GM21528 (cell line): Measurements from ENCODE around the gene SLC27A5.
A peak's percentile ranks its signal among the peaks of the same experiment; 100 is the strongest.

Experiments used
- ATAC-seq: cut with Tn5 transposase; IDR thresholded peaks from one replicate; pipeline ENCODE4 v1.9.1; 2021; ENCODE audit warnings: mild to moderate bottlenecking, moderate library complexity; ENCODE audit not compliant: unreplicated experiment, low FRiP score

Gene SLC27A5, protein sequence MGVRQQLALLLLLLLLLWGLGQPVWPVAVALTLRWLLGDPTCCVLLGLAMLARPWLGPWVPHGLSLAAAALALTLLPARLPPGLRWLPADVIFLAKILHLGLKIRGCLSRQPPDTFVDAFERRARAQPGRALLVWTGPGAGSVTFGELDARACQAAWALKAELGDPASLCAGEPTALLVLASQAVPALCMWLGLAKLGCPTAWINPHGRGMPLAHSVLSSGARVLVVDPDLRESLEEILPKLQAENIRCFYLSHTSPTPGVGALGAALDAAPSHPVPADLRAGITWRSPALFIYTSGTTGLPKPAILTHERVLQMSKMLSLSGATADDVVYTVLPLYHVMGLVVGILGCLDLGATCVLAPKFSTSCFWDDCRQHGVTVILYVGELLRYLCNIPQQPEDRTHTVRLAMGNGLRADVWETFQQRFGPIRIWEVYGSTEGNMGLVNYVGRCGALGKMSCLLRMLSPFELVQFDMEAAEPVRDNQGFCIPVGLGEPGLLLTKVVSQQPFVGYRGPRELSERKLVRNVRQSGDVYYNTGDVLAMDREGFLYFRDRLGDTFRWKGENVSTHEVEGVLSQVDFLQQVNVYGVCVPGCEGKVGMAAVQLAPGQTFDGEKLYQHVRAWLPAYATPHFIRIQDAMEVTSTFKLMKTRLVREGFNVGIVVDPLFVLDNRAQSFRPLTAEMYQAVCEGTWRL

DNA sequence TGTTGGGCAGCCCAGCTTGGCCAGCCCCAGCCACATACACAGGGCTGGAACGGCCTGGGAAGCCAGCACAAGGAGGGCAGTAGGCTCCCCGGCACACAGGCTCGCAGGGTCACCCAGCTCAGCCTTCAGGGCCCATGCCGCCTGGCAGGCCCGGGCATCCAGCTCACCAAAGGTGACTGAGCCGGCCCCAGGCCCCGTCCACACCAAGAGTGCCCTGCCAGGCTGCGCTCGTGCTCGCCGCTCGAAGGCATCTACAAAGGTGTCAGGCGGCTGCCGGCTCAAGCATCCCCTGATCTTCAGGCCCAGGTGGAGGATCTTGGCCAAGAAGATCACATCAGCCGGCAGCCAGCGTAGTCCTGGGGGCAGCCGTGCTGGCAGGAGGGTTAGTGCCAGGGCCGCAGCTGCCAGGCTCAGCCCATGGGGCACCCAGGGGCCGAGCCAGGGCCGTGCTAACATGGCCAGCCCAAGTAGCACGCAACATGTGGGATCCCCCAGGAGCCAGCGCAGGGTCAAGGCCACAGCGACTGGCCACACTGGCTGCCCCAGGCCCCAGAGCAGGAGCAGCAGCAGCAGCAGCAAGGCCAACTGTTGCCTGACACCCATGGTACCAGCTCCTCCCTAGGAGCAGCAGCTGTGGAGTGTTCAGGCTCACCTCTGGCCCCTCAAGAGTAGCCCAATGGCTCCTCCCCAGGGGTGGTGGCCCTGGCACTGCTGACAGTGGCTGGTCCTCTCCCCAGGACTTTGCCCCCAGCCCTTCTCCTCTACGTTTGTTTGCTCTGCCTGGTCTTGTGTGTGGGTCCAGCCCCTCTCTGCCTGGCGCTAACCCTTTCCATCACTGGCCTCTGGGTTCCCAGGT lies at the start of gene SLC27A5:
Gene SLC27A5, minus strand, starts transcription at position 640 of the 856 bp plus-strand sequence. Its CDS starts 37 bp downstream, at position 603.
- no peak for ATAC-seq

DNA sequence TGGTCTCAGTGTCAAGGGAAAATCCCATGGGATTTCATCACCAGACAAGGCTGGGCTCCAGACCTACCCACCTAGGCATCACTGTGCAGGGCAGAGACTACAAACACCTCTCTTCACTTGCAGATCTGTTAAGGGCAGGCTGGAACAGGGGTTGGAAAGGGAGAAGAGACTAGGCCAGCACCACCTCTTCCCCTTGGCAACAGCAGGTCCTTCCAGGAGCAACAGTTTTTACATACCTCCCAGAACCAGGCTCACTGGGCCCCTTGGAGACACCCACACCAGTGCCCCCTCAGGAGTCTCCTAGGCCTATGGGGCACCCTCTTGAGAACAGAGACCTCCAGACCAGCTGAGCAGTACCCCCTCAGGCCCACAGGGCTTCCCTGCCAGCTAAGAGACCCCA lies 49.1 kb upstream of the SLC27A5 start:
- ATAC-seq: no peak

DNA sequence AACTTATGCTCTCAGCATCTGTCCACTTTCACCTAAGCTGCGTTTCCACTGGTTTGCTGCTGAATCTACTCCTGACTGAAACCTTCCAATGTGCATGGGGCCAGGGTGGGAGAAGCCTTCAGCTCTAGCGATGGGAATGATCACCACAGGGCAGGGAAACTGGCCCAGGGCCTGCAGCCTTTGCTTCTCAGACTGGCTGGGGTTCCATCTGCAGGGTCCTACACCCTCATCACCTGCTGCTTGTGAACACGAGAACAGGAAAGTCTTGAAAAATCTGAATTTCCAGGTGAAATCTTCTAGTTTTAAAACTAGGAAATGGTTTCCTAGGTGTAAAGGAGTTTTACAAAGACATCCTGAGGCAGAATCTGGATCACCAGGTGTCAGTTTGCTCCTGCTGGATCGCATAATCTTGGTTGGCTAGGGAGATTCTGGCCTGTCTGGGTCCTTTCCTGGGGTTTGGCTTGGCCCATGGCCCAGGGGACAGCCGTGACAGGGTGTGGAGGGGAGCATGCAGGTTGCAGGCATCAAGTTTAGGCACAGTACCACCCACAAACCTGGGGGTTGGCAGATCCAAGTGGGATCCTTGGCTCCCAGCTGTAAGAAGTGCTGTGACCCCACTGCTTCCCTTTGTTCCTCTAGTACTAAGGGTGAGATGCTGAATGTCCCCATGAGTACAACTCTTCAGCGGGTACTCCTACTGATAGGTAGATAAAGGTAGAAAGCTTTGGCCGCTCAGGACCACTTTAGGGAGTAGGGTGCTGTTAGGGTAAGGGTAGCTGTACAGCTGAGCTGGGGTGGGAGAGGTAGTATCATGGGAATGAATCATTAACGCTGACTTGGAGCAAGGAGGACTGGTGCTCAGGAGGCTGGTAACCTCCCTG lies 48.5 kb upstream of the SLC27A5 start:
- ATAC-seq: no peak

DNA sequence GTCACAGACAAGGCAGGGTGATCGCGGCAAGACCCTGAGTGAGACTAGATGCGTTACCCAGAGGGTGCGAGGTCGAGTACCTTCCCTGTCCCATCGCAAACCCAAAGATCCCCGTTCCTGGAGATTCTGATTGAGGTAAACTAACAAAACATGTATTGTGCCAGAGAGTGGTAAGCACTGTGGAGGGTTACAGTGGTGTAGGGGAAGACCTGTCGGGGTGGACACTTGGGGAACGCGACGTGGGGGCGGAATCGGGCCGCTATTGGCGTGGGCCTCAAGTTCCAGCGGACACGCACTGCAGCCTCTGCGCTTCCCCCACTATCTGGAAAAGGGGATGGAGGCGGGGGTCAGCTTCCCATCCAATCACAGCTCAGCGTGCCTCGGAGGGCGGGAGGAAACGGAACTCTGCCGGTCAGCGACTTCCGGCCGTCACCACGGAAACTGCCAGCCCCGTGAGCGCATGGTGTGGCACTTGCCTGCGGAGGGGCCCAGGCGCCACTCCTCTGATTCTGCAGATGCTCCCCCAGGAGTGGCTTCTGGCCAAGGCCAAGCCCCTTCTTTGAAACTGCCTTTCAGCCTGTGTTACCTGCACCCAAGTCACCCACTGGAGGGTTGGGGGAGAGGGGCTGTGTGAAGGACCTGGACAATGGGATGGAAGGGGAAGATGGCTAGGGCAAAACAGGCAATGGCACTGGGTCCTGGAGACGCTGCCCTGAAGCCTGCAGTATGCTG lies 47.6 kb upstream of the SLC27A5 start:
- ATAC-seq: no peak

DNA sequence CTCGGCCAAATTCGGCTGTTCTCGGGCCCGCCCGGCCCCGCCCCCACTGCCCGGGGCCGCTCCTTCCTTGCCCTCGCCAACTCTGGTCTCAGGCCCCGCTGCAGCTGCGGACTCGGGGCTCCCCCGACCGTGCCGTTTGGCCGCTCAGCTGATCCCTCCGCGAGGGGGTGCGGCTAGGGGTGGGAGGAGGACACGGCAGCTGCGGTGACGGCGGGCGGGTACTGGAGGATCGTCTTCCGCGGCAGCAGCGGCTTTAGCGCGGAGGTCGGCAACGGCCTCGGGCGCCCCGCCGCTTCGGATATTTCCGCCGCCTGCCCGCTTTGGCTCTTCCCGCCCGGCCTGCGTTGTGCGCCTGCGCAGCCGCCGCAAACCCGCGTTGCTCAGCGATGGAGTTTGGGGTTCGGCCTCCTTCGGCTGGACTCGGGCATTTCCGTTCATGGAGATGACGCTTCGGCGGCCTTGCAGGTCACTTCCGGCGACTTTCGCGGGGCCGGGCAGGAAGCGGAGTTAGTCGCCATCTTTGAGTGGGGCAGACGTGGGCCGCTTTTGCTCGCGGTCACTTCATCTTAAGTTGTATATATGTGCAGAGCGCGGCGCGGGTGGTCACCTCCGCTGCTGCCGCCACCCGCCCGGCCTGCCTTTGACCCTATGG lies 47.0 kb upstream of the SLC27A5 start:
- peak; percentile 55 for ATAC-seq

DNA sequence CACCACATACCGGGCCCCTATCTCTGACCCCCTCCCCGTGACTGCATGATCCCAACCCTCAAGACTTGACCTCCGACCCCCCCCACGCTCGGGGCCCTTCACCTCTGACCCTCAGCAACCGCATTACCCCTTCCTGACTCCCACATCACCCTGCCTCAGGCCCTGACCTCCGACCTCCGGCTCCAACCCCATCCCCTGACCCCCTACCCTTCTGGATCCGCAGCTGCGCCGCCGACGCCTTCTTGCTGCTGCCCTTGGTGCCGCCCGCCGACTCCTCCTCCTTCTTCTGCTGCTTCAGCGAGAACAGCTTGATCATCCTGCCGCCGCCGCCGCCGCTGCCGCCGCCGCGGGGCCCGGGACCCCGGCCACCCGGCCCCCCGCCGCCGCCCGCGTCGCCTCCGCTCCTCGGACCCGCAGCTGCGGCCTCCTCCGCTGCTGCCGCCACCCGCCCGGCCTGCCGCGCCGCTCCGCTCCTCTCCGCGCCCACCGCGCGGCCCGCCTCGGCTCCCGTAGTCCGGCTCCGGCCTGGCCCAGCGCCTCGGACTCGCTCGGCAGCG lies 46.4 kb upstream of the SLC27A5 start, which contains the start of gene UBE2M:
Gene UBE2M, minus strand, starts transcription at position 546 of the 557 bp plus-strand sequence. Its CDS starts 230 bp downstream, at position 316.
- peak; percentile 4 for ATAC-seq

DNA sequence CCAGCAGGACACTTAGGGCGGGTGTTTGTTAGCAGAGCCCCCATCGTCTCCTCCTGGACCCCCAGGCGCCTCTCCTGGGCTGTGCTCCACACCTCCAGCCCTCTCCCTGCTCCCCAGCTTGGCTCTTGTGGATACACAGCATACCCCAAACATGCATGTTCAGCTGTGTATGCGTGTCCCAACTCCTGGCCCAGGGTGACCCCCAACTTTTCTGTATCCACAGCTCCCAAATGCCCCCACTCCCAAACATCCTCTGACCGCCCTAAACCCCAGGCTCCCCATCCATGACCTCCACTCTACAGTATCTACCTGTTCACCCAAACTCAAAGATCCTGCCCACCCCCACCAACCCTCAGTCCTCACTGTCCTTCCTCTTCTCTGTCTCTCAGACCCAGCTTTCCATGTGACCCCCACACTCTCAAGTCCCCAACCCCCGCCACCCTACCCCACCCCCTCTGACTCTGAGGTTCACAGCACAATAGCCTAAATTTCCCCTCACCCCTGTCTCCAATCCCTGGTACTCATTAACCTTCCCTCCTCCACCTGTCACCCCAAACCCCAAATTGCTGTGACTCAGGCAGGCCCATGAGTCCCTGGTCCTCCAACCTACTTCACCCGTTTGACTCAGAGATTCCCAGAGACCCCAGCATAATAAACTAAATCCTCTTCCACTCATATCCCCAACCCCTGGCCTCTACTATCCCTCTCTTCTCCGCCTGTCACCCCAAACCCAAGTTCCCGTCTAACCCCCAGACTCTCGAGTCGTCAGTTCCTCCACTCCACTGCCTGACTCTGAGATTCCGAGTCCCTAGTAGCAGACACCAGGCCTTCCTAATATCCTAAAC lies 45.7 kb upstream of the SLC27A5 start:
- ATAC-seq: no peak

DNA sequence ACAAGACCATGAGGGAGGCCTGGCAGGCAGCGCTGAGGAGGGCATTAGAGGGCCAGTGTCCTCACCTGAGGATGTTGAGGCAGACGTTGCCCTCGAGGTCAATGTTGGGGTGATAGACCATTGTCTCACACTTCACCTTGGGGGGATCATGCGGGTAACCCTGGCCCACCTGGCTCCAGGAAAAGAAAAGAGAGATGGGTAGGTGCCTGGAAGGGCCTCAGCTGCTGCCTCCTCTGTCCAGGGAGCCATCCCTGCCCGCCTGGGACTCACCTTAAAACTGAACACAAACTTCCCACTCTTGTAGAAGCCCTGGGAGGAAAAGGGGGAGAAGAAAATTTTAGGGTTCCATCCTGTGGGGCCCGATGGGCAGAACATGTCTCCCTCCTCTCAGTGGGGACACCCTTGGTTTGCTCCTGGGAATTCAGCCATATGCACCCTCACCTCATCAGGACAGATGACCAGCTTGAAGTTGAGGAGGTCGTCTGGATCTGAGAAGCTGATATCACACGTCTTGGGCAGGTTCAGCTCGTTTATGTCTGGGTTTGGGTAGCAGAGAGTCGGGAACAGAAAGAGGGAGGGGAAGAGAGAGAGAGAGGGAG lies 44.9 kb upstream of the SLC27A5 start:
- no peak for ATAC-seq

DNA sequence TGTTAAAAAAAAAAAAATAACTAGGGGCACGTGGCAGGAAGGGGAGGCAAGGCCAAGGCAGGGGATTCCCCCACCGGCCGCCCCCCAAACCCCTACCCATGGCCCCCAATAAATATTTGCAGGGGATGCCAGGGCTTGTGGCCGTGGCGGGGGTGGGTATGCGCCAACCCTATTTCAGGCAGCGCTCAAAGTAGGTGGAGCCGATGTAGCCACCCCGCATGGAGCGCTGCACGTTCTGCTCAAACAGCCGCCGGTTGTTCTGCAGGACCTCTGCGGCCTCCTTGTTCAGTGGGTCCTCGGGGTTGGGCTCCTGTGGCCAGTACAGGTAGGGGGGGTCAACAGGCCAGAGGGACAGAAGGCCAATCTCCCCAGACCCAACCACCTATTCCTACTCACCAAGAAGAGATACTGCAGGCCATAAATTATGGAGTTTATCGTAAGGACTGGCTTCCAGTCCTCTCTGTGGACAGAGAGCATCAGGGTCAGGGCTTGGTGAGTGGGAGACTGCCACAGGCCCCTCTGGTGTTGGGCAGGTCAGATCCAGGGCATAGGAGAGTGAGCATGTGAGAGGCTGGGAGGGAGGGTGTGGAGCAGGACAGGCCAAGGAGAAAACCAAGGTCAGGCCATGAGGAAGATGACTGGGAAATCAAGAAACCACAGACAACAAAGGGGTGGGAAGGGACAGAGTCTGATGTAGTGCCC lies 44.3 kb upstream of the SLC27A5 start:
- ATAC-seq: no peak

DNA sequence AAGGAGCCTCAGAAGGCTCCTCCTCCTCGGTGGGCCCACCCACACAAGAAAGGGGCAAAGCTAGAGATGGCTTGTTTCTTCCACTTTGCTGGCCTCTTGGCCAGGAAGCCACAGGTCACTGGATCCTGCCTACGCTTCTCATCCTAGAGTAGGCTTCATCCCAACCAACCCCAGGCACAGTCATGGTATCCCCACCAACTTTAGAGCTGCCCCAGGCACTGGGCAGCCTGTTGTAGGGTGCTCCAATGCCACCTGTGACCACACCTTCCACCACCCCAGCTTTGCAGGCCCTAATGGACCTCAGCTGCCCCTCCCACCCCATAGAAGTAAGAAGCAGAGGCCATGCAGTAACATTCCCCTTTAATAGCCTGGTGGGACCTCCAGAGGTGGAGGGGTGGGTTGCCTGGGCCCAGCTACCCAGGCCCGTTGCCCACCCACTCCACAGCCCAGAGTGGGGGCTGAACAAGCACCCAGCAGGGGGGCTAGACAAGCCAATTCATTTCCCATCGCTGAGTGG lies 43.6 kb upstream of the SLC27A5 start:
- no peak for ATAC-seq

DNA sequence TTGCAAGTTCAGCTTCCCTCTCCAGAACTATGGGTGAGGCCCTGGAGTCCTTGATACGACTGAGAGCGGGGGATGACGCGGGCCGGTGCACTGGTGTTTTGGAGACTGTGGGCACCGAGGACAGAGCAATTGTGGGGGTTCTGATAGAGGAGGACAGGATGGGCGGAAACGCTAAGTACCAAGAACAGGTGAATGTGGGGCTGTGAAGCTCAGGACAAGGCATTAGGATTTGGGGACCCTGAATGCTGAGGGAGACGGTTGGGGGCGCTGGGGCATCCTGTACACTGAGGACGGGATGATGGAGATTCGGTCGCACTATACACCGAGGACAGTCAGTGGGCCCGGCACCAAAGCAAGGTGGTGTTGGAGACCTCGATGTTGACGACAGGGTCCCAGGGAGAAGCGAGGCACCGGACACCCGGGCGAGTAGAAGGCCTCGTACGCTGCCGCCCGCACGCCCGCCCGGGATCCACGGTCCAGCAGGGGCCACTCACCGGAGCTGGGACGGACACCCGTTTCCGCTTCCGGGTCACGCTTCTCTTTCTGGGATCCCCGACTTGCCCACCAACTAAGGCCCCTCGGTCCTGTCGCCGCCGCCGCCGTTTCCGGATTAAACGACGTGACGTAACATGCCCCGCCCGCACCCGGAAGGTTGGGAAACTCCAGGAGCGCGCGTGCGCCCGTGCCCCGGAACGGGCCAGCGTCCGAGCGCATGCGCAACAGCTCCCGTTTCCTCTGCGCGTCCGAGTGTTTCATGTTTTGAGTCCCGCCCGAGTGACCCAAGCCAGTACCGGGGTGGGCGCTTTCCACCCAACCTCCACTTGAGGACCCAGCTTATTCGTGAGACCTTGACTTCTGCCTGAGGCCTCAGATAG lies 42.9 kb upstream of the SLC27A5 start, which contains the start of gene CHMP2A:
Gene CHMP2A, minus strand, starts transcription at position 612 of the 875 bp plus-strand sequence. CDS start 893 bp downstream, outside the sequence.
- ATAC-seq: no peak

DNA sequence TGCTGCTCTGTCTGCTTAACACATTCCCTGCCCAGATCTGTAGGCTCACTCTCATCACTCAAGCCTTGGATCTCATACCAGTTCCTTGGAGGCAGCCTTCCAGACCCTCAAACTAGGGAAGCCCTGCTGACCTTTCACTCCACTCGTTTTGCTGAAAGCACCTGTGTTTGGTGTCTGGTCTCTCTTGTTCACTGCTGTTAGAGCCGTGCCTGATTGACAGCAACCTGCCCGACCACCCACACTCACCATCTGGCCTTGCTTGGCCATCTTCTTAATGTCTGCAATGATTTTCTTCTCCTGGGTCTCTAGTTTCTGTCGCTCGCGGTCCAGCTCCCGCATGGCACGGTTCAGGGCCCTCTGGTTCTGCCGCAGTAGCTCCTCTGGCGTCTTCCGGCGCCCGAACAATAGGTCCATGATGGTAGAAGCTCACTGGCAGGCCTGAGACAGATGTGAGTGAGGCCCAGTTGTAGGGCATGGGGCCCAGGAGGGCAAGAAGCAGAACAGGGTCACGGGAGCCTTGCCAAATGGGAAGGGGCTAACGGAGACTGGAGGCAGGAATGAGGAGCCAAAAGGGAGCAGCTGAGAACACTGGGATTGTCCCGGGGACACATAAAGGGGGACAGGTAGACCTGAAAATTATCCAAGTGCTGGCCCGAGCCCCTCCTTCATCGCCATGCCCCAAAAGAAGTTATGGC lies 42.2 kb upstream of the SLC27A5 start:
- no peak for ATAC-seq

DNA sequence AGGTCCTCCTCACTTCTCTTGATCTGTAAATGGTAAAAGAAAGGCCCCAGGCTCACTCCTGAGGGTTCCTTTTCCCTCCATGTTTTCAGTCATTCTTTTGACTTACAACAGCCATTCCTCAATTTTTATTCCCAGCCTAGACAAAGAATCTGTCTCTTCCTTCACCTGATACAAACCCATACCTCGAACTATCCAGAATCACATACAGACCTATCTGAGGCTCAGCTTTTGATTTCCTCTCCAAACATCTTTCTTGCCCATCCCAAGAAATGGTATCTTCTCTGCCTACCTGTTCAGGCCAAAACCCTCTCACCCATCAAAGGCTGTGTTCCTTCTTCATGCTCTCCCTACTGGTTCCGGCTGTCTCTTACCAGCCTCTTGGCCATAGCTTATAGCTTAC lies 40.9 kb upstream of the SLC27A5 start:
- ATAC-seq: no peak

DNA sequence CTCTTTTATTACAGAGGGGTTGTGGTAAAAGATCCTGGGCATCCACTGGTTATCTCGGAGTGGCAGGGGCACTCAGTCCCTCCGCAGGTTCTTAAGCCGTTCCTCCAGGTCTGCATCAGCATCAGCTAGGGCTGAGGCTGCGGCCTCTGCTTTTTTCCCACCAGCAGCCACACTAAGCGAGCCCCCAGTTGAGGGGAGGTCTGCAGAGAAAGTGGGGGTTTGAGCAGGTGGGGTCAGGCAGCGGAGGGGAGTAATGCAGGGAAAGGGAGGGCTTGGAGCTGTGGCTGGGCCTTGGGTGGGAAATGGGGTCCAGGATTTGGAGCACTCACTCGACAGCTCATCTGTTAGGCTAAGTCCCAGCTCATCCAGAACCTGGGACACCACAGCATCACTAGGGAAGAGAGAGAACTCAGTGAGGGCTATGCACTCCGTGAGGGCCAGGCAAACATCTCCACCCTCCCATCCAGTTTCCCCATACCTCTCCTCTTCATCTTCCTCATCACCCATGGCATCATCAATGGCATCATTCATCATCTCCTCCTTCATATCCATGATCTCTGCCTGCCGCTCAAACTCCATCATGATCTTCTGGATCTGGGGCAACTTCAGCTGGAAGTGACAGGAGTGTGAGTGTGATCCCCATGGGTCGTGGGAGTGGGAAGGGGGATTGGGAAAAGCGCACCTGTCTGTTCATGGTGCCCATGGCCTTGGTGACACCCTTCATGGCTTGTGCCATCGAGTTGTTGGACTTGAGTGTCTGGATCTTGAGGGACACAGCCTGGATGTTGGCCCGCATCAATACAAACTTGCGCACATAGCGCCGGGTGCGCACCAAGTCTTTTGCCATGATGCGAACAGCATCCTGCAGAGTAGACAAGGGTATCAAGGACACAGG lies 40.0 kb upstream of the SLC27A5 start:
- ATAC-seq: no peak
